HEK293 (cell line): Measurements from ENCODE around the gene PLXNA2.

Source experiments
- CTCF ChIA-PET: fragments of 350-600 bp; formaldehyde crosslinking; extraction: SDS; loops from one replicate; lab custom pipeline; 2021; ENCODE audit warnings: antibody characterized with exemption; lab: Yijun Ruan, JAX
- POLR2A ChIA-PET: fragments of 300-600 bp; formaldehyde crosslinking; extraction: SDS; loops from one replicate; lab custom pipeline; 2020; ENCODE audit warnings: antibody characterized with exemption, inconsistent platforms; lab: Yijun Ruan, JAX
- H3K27ac ChIP-seq: fragments of 200-500 bp; sonication (Bioruptor generic); 2 replicates; pipeline ENCODE4 v1.5.1; 2014; ENCODE audit warnings: low read depth, low read length, control low read depth, inconsistent platforms; ENCODE audit errors: extremely low read depth
- H3K36me3 ChIP-seq, 2 experiments: fragments of 200-500 bp in 1 of 2; sonication (Bioruptor generic) in 1 of 2; 1 replicate in 1 of 2; 2 replicates in 1 of 2; pipeline ENCODE4 v1.5.1; 2014 to 2017; ENCODE audit warnings: inconsistent platforms in 2 of 2, low read length in 2 of 2; ENCODE audit not compliant: control insufficient read depth in 2 of 2, insufficient read depth in 1 of 2
- H3K4me1 ChIP-seq: fragments of 200-500 bp; sonication (Bioruptor generic); 2 replicates; pipeline ENCODE4 v1.5.1; 2014; ENCODE audit warnings: mild to moderate bottlenecking, low read length, inconsistent platforms; ENCODE audit not compliant: control insufficient read depth, insufficient read depth
- H3K4me3 ChIP-seq: 2 replicates; pipeline ENCODE4 v1.5.1; 2011; ENCODE audit warnings: low read depth, mild to moderate bottlenecking, control low read depth, low read length, moderate library complexity
- H3K9me3 ChIP-seq: fragments of 200-500 bp; sonication (Bioruptor generic); 2 replicates; pipeline ENCODE4 v1.5.1; 2014; ENCODE audit warnings: low read depth, low read length, inconsistent platforms; ENCODE audit not compliant: control insufficient read depth, insufficient read depth
- CTCF ChIP-seq: fragments of 450-650 bp; formaldehyde crosslinking; IDR thresholded peaks from 2 replicates; pipeline ENCODE4 v1.5.1; 2016; ENCODE audit warnings: missing biosample characterization, missing genetic modification characterization
- GLIS1 ChIP-seq: fragments of 450-650 bp; formaldehyde crosslinking; IDR thresholded peaks from 2 replicates; pipeline ENCODE4 v1.5.1; 2016; ENCODE audit warnings: missing biosample characterization, missing genetic modification characterization
- PATZ1 ChIP-seq: fragments of 450-650 bp; formaldehyde crosslinking; IDR thresholded peaks from 2 replicates; pipeline ENCODE4 v1.5.1; 2016; ENCODE audit warnings: missing biosample characterization, missing genetic modification characterization
- PRDM2 ChIP-seq: fragments of 450-650 bp; formaldehyde crosslinking; IDR thresholded peaks from 2 replicates; pipeline ENCODE4 v1.5.1; 2016; ENCODE audit warnings: missing biosample characterization, missing genetic modification characterization, borderline replicate concordance
- ZNF112 ChIP-seq: fragments of 450-650 bp; formaldehyde crosslinking; IDR thresholded peaks from 2 replicates; pipeline ENCODE4 v1.5.0; 2017; ENCODE audit warnings: missing biosample characterization, missing genetic modification characterization
- ZNF146 ChIP-seq: fragments of 450-650 bp; formaldehyde crosslinking; IDR thresholded peaks from 2 replicates; pipeline ENCODE4 v1.5.1; 2016; ENCODE audit warnings: missing biosample characterization, missing genetic modification characterization
- ZNF155 ChIP-seq: fragments of 450-650 bp; formaldehyde crosslinking; IDR thresholded peaks from 2 replicates; pipeline ENCODE4 v1.5.1; 2016; ENCODE audit warnings: missing biosample characterization, missing genetic modification characterization
- ZNF24 ChIP-seq: fragments of 450-650 bp; formaldehyde crosslinking; IDR thresholded peaks from 2 replicates; pipeline ENCODE4 v1.5.1; 2016; ENCODE audit warnings: missing biosample characterization, missing genetic modification characterization
- ZNF274 ChIP-seq, 2 experiments: fragments of 200-500 bp in 1 of 2; fragments of 450-650 bp in 1 of 2; sonication (Bioruptor generic) in 1 of 2; formaldehyde crosslinking in 1 of 2; IDR thresholded peaks; 2 replicates each; pipeline versions ENCODE4 v1.5.1 to v1.6.1; 2014 to 2016; ENCODE audit warnings: borderline replicate concordance in 1 of 2, inconsistent platforms in 1 of 2, low read length in 1 of 2, missing biosample characterization in 1 of 2, missing genetic modification characterization in 1 of 2
- ZNF510 ChIP-seq: fragments of 450-650 bp; formaldehyde crosslinking; IDR thresholded peaks from 2 replicates; pipeline ENCODE4 v1.5.1; 2018; ENCODE audit warnings: mild to moderate bottlenecking, missing genetic modification characterization, missing biosample characterization; ENCODE audit not compliant: insufficient replicate concordance
- ZNF571 ChIP-seq: fragments of 450-650 bp; formaldehyde crosslinking; IDR thresholded peaks from 2 replicates; pipeline ENCODE4 v1.5.0; 2017; ENCODE audit warnings: missing biosample characterization, missing genetic modification characterization
- ZNF645 ChIP-seq: fragments of 450-650 bp; formaldehyde crosslinking; IDR thresholded peaks from 2 replicates; pipeline ENCODE4; 2016; ENCODE audit warnings: missing biosample characterization, missing genetic modification characterization
- ZNF654 ChIP-seq: fragments of 450-650 bp; formaldehyde crosslinking; IDR thresholded peaks from 2 replicates; pipeline ENCODE4 v1.5.1; 2016; ENCODE audit warnings: low read depth, missing biosample characterization, missing genetic modification characterization
- ZNF660 ChIP-seq: fragments of 450-650 bp; IDR thresholded peaks from 2 replicates; pipeline ENCODE4 v1.5.1; 2018; ENCODE audit warnings: missing biosample characterization, mild to moderate bottlenecking, missing genetic modification characterization
- ZNF768 ChIP-seq: fragments of 450-650 bp; formaldehyde crosslinking; IDR thresholded peaks from 2 replicates; pipeline ENCODE4 v1.5.1; 2018; ENCODE audit warnings: missing biosample characterization, mild to moderate bottlenecking, missing genetic modification characterization
- ZNF830 ChIP-seq: fragments of 450-650 bp; IDR thresholded peaks from 2 replicates; pipeline ENCODE4 v1.5.0; 2018; ENCODE audit warnings: missing biosample characterization, missing genetic modification characterization, low read depth, mild to moderate bottlenecking, moderate library complexity

The PLXNA2 gene

GRCh38 chr1:208268541-208269337 is 24.6 kb upstream of the PLXNA2 start (continued):
- TF ChIP-seq PRDM2 (tag by site-specific recombination) = no peak
- TF ChIP-seq, all 188 proteins: peak for 5

- Histone ChIP-seq H3K4me3 (no peak overlapping the region), H3K4me1 (peaks cover 9% of the 10 kb centered on the region), H3K27ac (no peak overlapping the region), H3K36me3 (no peaks in the 10 kb centered on the region), H3K9me3 (no peaks in the 10 kb centered on the region)
- POLR2A ChIA-PET = no interaction called here
- no peak for TF ChIP-seq ZNF112 (tag by site-specific recombination)
- no peak for TF ChIP-seq ZNF660 (tag by site-specific recombination)
- no peak for TF ChIP-seq ZNF654 (tag by site-specific recombination)
- CTCF ChIA-PET = no interaction called here
These were observed 21.3 kb upstream of the PLXNA2 start for GRCh38 chr1:208265525-208265924.

- CTCF ChIA-PET = no interaction called here
- no peaks in the 10 kb centered on the region for H3K36me3 ChIP-seq
- POLR2A ChIA-PET = no interaction called here
- H3K9me3 ChIP-seq = no peaks in the 10 kb centered on the region
- no peak overlapping the region for H3K27ac ChIP-seq
- no peak for TF ChIP-seq CTCF (tag by site-specific recombination)
- no peak for TF ChIP-seq ZNF510
- no peak for TF ChIP-seq ZNF768
- TF ChIP-seq ZNF155 (tag by site-specific recombination) = no peak
- TF ChIP-seq ZNF645 = no peak
- TF ChIP-seq ZNF571 (tag by site-specific recombination) = no peak
- no peak for TF ChIP-seq ZNF274 (IDR thresholded peaks at IDR 0.05; ENCODE audit: low read length)
- no peak for TF ChIP-seq ZNF274 (tag by site-specific recombination; IDR thresholded peaks at IDR 0.05; ENCODE audit: borderline replicate concordance)
- no peak for TF ChIP-seq GLIS1 (tag by site-specific recombination)
- no peak for TF ChIP-seq ZNF24 (tag by site-specific recombination)
- TF ChIP-seq ZNF146 (tag by site-specific recombination) = no peak
- TF ChIP-seq ZNF830 (tag by site-specific recombination) = no peak
- no peak for TF ChIP-seq PATZ1
- H3K4me3 ChIP-seq = no peak overlapping the region
- peaks cover 5% of the 10 kb centered on the region; the same call in 1 of the 2 replicates for H3K4me1 ChIP-seq
These were observed 20.9 kb upstream of the PLXNA2 start for GRCh38 chr1:208265122-208265469.
